ENCODE data around the gene ZIC5. TPM values are rescaled to one million over a fixed set of nuclear protein-coding genes. Genes with fewer than 3 reads are reported as not detected.

Gene ZIC5
- total RNA-seq, 1 donor from 2014 or later = not detected

DNA sequence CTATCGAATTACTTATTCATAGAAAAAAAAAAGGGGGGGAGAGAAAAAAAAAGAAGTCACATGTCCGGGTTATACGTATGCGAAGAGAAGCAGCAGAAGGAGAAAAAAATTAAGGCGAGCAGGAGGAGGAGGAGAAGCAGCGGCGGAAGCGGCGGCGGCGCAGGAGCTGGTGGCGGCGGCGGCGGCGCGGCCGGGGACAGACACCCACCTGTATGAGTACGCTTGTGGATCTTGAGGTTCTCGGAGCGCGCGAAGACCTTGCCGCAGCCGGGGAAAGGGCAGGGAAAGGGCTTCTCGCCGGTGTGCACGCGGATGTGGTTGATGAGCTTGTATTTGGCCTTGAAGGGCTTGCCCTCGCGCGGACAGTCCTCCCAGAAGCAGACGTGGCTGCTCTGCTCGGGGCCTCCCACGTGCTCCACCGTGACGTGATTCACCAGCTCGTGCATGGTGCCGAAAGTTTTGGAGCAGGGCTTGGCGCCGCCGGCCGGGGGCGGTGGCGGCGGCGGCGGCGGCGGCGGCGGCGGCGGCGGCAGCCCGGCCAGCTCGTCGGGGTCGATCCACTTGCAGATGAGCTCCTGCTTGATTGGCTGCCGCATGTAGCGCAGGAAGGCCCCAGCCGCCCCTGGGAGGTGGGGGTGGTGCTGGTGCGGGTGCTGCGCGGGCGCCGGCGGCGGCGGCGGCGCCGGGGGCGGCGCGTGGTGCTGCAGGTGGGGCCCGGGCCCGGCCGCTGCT, 1.5 kb downstream of the ZIC5 start:
- intact Hi-C loops (cut with micrococcal nuclease) = loop anchor here (5.0 kb wide), 2 partner anchors 73 to 1947 kb away; no protein-coding TSS in a partner anchor
- Mint-ChIP-seq H3K9me3 (peaks cover 4% of the 10 kb centered on the region), H3K4me1 (ENCODE audit: low read depth) (peaks cover 8% of the 10 kb centered on the region), H3K4me3 (ENCODE audit: low read depth) (no peak overlapping the region), H3K27me3 (ENCODE audit: low read depth) (peaks cover 72% of the 10 kb centered on the region), H3K36me3 (ENCODE audit: low read depth) (peaks cover 3% of the 10 kb centered on the region), H3K27ac (peak overlapping the region; percentile 65)
- DNase-seq (ENCODE audit: low spot score) = no peak

DNA sequence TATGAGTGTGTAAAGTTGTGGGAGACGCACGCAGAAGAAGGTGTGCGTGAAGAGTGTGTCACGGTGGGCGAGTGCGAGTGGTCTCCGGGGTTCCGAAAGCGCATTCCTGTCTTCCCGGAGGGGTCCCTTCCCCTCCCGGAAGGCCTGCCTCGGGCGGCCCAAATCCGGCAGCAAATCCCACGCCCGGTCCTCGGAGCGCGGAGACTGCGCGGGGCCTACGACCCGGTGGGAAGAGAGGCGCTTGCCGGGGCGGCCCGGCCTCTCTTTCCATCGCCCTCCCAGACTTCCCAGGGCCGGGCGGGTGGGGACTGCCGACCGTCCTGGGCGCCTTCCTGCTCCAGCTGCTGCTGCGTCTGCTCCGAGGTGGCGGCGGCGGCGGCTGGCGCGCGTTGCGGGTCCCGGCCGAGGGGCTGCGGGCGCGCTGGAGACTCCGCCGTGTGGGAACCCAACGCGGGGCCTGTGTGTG, 2.1 kb downstream of the ZIC5 start:
- Mint-ChIP-seq H3K27me3 (ENCODE audit: low read depth) (peaks cover 66% of the 10 kb centered on the region), H3K4me3 (ENCODE audit: low read depth) (no peak overlapping the region), H3K9me3 (peaks cover 4% of the 10 kb centered on the region), H3K27ac (peak overlapping the region; percentile 65), H3K4me1 (ENCODE audit: low read depth) (peaks cover 8% of the 10 kb centered on the region), H3K36me3 (ENCODE audit: low read depth) (peaks cover 3% of the 10 kb centered on the region)
- intact Hi-C loops (cut with micrococcal nuclease) = no loop called here
- DNase-seq (ENCODE audit: low spot score) = no peak

DNA sequence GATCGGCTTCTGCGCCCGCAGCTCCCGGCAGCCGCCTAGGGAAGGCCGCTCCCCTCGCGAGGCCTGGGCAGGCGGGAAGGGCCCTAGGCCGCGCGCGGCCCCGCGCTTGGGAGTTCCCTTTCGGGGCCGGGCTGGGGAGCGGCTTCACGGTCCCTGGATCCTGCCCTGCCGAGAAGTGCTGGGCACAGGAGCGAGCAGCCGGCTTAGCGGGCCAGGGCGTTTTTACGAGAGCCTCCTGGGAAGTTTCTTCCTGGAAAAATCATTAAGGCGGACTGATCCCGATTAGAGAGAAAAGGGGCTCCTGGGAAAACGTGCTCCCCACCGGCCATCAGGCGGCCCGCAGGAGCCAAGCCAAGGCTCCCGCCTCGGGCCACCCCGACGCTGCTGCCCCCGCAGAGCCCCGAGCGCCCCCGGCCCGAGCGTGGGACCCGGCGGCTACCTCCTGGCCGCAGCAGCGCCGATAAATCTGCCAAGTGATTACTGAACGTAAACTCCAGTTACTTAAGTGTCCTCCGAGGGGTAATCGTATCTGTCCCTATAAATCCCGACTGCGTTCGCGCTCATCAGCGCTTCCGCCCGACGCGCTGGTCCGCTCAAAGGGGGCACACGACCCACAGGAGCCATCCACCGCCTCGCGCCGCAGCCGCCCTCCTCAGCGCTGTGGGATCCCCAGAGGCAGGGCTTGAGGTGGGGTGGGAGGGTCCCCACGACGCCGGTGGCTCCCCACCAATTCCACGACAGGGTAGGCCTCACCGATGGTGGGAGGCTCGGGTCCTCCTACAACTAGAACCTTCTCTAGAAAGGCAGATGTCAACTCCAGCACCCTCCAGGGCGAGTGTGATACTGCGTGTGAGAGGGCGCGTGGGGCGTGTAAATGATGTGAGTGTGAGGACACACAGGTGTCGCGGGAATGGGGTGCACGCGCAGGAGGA, 2.8 kb downstream of the ZIC5 start:
- intact Hi-C loops (cut with micrococcal nuclease) = no loop called here
- peak overlapping the region; percentile 25 for H3K27ac Mint-ChIP-seq

DNA sequence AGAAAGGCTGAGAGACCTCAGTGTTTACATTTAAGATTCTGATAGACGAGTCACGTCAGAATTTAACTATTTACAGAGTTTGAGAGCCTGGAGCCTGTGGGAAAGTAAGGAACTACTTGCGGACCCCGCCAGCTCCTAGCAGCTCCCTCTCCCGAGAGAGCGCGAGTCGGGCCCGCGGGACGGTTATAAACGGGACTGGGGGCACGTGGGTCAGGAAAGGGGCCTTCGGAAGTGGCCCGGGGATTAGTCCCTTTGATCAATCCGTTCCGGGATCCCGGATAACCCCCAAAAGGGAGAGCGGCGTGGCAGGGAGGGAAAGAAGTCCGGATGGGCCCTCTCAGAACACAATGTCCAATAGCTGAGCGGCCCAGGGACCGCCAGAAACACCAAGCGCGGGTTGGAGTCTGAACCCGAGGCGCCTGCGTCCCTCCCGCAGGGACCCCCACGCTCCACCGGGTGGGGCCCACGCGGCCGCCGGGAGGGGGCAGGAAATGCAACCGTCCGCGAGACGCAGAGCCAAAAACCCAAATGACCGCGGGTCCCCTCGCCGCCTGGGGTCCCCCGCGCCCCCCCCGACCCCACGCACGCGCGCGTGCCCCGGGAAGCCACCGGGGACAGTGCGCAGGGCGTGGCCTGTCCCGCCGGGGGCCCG, 3.6 kb downstream of the ZIC5 start:
- Mint-ChIP-seq H3K9me3 (peaks cover 4% of the 10 kb centered on the region), H3K27ac (peak overlapping the region; percentile 8), H3K36me3 (ENCODE audit: low read depth) (peaks cover 3% of the 10 kb centered on the region), H3K4me3 (ENCODE audit: low read depth) (no peak overlapping the region), H3K4me1 (ENCODE audit: low read depth) (peaks cover 8% of the 10 kb centered on the region), H3K27me3 (ENCODE audit: low read depth) (peaks cover 57% of the 10 kb centered on the region)
- no peak for DNase-seq (ENCODE audit: low spot score)
- intact Hi-C loops (cut with micrococcal nuclease) = no loop called here

More for the DNA sequence above, 2.8 kb downstream of the ZIC5 start:
- Mint-ChIP-seq H3K9me3 (peaks cover 4% of the 10 kb centered on the region), H3K36me3 (ENCODE audit: low read depth) (peaks cover 3% of the 10 kb centered on the region), H3K4me3 (ENCODE audit: low read depth) (no peak overlapping the region), H3K27me3 (ENCODE audit: low read depth) (peaks cover 64% of the 10 kb centered on the region), H3K4me1 (ENCODE audit: low read depth) (peaks cover 8% of the 10 kb centered on the region)
- DNase-seq (ENCODE audit: low spot score) = no peak

DNA sequence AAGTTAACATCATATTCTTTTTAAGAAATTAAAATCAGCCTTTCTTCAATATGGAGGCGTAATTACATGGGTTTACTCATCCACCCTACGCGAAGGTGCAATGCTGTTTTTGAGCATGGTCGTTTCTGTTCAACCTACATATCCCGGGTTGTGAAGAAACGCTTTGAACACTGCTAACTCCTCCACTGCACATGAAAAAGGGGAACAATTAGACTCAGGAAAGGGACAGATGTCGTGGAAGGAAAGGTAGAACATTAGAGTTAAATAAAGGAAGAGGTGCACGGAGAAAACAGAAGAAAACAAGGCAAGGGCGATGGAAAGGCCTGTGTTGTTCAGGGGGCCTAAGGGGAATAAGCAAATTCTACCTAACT, 4.1 kb downstream of the ZIC5 start:
- H3K9me3 Mint-ChIP-seq = peaks cover 4% of the 10 kb centered on the region
- no peak for DNase-seq (ENCODE audit: low spot score)
- peaks cover 8% of the 10 kb centered on the region for H3K4me1 Mint-ChIP-seq (ENCODE audit: low read depth)
- intact Hi-C loops (cut with micrococcal nuclease) = no loop called here
- peak overlapping the region; percentile 22 for H3K27ac Mint-ChIP-seq
- H3K27me3 Mint-ChIP-seq (ENCODE audit: low read depth) = peaks cover 55% of the 10 kb centered on the region
- no peak overlapping the region for H3K4me3 Mint-ChIP-seq (ENCODE audit: low read depth)
- peaks cover 3% of the 10 kb centered on the region for H3K36me3 Mint-ChIP-seq (ENCODE audit: low read depth)

DNA sequence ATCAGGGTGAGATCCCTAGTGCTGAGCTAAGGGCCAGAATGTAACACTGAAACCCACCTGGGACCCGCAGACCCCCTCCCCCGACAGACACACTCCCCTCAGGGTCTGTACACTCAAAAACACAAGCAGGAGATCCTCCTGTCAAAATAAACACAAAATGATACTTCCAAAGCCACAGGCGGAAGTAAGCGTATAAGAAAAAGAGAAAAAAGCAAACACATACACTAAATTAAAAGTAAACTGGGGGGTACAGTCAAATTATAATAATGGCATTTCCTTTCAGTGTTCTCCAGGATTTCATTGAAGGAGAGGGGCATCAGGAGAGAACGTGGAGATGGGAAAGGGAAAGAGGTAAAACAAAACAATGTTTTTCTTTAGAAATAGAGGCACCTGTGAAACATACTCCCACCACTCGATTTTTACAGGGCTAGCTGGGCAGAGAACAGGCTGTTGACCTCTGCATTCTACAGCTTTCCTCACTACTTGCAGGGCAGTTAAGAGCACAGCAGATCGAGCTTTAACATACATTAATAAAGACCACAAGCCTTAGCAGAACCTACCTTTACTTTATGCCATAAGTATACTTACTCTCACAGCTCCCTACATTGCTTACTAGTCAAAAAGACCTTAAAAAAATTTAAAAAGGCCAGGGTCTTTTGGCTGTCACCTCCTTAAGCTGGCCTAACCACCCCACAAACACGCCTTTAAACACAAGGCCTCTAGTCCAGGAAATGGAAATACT, 5.3 kb downstream of the ZIC5 start:
- H3K4me3 Mint-ChIP-seq (ENCODE audit: low read depth) = no peak overlapping the region
- H3K27me3 Mint-ChIP-seq (ENCODE audit: low read depth) = peaks cover 58% of the 10 kb centered on the region
- H3K27ac Mint-ChIP-seq = no peak overlapping the region
- peaks cover 3% of the 10 kb centered on the region for H3K36me3 Mint-ChIP-seq (ENCODE audit: low read depth)
- H3K4me1 Mint-ChIP-seq (ENCODE audit: low read depth) = peaks cover 6% of the 10 kb centered on the region
- no peak for DNase-seq (ENCODE audit: low spot score)
- intact Hi-C loops (cut with micrococcal nuclease) = no loop called here
- no peaks in the 10 kb centered on the region for H3K9me3 Mint-ChIP-seq

DNA sequence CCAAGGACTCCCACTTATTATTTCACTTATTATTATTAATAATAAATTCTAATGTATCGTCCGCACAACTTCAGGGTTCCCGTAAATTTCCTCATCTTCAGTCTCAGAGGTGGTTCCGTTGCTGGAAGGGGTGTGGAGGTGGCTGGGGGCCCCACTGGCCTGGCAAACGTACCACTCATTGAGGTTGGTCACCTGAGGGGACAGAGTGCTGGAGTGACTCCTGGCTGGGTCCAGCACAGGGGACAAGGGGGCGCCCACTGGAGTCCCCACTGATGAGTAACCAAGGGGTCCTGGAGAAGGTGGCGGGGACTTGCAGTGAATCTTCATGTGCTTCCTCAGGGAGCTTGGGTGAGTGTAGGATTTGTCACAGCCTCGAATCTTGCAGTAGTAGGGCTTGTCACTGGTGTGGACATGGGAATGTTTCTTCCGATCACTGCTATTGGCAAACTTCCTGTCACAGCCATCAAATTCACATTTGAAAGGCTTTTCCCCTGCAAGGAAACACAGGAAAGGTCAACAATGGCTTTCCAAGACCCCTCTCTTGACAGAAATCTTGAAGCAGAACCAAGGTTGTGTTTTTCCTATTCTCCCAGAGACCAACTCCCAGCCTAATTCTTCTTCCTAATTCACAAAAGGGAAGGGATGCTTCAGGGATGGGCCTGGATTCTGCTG, 6.1 kb downstream of the ZIC5 start:
- no peak for DNase-seq (ENCODE audit: low spot score)
- H3K27me3 Mint-ChIP-seq (ENCODE audit: low read depth) = peaks cover 65% of the 10 kb centered on the region
- H3K9me3 Mint-ChIP-seq = no peaks in the 10 kb centered on the region
- peaks cover 3% of the 10 kb centered on the region for H3K36me3 Mint-ChIP-seq (ENCODE audit: low read depth)
- no peak overlapping the region for H3K4me3 Mint-ChIP-seq (ENCODE audit: low read depth)
- H3K4me1 Mint-ChIP-seq (ENCODE audit: low read depth) = peaks cover 6% of the 10 kb centered on the region
- H3K27ac Mint-ChIP-seq = no peak overlapping the region
- intact Hi-C loops (cut with micrococcal nuclease) = no loop called here

DNA sequence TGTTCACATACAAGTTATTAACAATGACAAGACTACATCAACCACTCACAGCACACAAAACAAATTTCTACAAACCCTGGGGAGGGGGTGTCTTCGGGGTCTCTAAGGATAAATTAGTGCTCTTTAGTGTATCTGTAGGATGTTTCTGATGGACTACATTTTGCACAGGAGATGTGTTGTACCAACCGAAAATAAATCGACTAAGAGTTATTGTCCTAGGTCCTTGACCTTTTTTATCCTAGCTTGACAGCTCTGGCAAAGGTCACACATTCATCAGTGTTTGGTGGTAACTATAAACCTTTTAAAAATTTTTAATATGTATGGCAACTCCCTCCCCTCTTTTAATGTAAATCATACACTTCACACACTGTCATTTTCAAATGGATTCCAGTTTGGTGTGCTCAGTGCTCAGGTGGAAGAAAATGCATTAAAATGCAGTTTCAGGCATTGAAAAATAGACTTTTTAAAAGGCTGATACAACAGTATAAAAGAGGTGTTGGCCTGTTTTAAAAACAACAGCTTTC, 7.7 kb downstream of the ZIC5 start:
- Mint-ChIP-seq H3K27me3 (ENCODE audit: low read depth) (peaks cover 67% of the 10 kb centered on the region), H3K36me3 (ENCODE audit: low read depth) (no peaks in the 10 kb centered on the region), H3K27ac (no peak overlapping the region), H3K4me1 (ENCODE audit: low read depth) (peaks cover 2% of the 10 kb centered on the region), H3K9me3 (no peaks in the 10 kb centered on the region), H3K4me3 (ENCODE audit: low read depth) (no peak overlapping the region)
- intact Hi-C loops (cut with micrococcal nuclease) = no loop called here
- DNase-seq (ENCODE audit: low spot score) = no peak

DNA sequence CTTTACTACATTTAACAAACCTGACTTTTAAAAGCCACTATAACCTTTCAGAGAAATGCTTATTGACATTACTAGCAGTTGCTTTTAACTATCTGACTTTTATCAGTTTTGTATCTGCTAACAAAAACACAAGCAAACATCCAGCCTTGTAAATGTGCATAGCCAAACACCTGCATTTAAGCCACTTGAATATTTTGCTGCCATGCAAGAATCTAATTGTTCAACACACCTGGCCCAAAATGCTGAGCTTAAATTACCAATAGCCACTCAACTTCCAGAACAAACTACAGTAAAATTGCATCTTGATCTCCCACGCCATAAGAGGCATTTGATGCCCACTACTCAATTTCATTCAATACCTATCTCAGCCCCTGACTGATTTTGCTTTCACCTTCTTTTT, 9.3 kb downstream of the ZIC5 start:
- H3K9me3 Mint-ChIP-seq = no peaks in the 10 kb centered on the region
- H3K27ac Mint-ChIP-seq = no peak overlapping the region
- no peaks in the 10 kb centered on the region for H3K4me1 Mint-ChIP-seq (ENCODE audit: low read depth)
- H3K4me3 Mint-ChIP-seq (ENCODE audit: low read depth) = no peak overlapping the region
- H3K27me3 Mint-ChIP-seq (ENCODE audit: low read depth) = peaks cover 75% of the 10 kb centered on the region
- no peaks in the 10 kb centered on the region for H3K36me3 Mint-ChIP-seq (ENCODE audit: low read depth)
- intact Hi-C loops (cut with micrococcal nuclease) = no loop called here
- no peak for DNase-seq (ENCODE audit: low spot score)

DNA sequence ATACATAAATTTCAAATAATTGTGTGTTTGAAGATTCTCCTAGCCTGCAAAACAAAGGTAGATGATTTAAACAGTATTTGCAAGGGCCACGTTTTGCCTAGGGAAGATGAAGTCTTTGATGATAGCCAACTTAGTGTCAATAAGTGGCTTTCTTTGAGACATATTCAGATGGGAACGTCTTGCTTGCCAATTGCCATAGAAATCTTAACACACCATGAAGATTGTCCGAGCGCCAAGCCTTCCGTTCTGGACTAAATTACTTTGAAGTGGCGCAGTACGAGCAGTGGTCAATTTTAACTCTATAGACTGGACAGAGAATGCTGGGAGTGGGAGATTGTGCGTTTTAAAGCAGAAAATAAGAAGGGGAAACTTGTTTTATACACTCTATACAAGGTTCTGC, 9.9 kb downstream of the ZIC5 start:
- no peak for DNase-seq (ENCODE audit: low spot score)
- Mint-ChIP-seq H3K36me3 (ENCODE audit: low read depth) (no peaks in the 10 kb centered on the region), H3K4me3 (ENCODE audit: low read depth) (no peak overlapping the region), H3K9me3 (no peaks in the 10 kb centered on the region), H3K27me3 (ENCODE audit: low read depth) (peaks cover 73% of the 10 kb centered on the region), H3K27ac (no peak overlapping the region), H3K4me1 (ENCODE audit: low read depth) (no peaks in the 10 kb centered on the region)
- intact Hi-C loops (cut with micrococcal nuclease) = no loop called here

DNA sequence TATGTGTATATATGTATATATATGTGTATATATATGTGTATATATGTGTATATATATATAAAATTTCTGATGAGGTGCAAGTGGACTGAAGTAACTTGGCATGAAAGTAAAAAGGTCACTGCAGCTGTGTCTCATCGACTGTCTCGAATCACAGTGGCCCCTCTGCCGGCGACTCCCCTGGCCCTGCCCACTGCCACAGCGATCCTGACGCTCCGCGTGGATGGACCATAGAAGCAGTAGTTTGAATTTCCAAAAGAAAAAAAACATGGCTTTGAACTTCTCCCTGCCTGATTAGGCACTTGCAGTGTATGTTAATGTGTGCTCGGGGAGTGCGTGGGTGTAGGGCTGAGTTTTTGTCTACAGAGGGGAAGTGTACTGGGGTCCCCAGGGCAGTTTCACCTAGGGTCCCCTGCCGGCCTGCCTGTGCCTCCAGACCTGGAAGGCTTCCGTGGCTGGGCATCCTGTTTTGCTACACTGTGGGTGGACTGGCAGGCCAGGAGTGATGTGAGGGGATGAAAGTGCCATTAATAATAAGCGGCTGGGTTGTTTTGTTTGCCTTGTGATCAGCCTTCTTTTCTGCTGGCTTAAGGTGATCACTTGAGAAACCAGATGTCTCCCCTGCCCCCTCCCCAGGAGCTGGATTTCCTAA, 10.8 kb downstream of the ZIC5 start:
- Mint-ChIP-seq H3K4me3 (ENCODE audit: low read depth) (no peak overlapping the region), H3K27me3 (ENCODE audit: low read depth) (peaks cover 73% of the 10 kb centered on the region), H3K27ac (no peak overlapping the region), H3K36me3 (ENCODE audit: low read depth) (no peaks in the 10 kb centered on the region), H3K9me3 (no peaks in the 10 kb centered on the region), H3K4me1 (ENCODE audit: low read depth) (no peaks in the 10 kb centered on the region)
- intact Hi-C loops (cut with micrococcal nuclease) = no loop called here
- no peak for DNase-seq (ENCODE audit: low spot score)
